CD4-positive, alpha-beta T cell (primary cell): Measurements from ENCODE around the gene TMEM108. TPM values are rescaled to one million over a fixed set of nuclear protein-coding genes. Genes with fewer than 3 reads are reported as not detected.

Source experiments
- ATAC-seq: fragments of 200-7000 bp; cut with Tn5 transposase; one replicate; pipeline ENCODE4 v1.10.0; 2022; ENCODE audit warnings: mild to moderate bottlenecking; ENCODE audit not compliant: poor library complexity
- CTCF ChIA-PET: fragments of 350-600 bp; sonication (Branson Sonifier 250); formaldehyde crosslinking; loops from one replicate; lab custom pipeline; 2021; ENCODE audit warnings: antibody characterized with exemption, inconsistent platforms; lab: Charles Lee
- POLR2A ChIA-PET: fragments of 350-600 bp; sonication (Branson Sonifier 250); formaldehyde crosslinking; loops from one replicate; lab custom pipeline; 2021; ENCODE audit warnings: antibody characterized with exemption, inconsistent platforms; lab: Charles Lee
- DNase-seq, 14 experiments: peaks; one replicate each; pipeline ENCODE4 v3.0.0-alpha.2; 2013 to 2020; ENCODE audit warnings: mixed read lengths in 2 of 14
- H3K27ac ChIP-seq, 2 donors: one replicate each; pipeline versions ENCODE4 v1.5.1 to v1.7.0; 2013; ENCODE audit warnings: low read length in 2 of 2, low read depth in 1 of 2, mild to moderate bottlenecking in 1 of 2
- H3K27me3 ChIP-seq, 2 experiments: 1 replicate in 1 of 2; 2 replicates in 1 of 2; pipeline versions ENCODE4 v1.6.1 to v1.7.0; 2013; ENCODE audit warnings: low read length in 2 of 2, control low read depth in 1 of 2, mild to moderate bottlenecking in 1 of 2, moderate library complexity in 1 of 2; ENCODE audit not compliant: insufficient read depth in 2 of 2, control insufficient read depth in 1 of 2
- H3K36me3 ChIP-seq: one replicate; pipeline ENCODE4 v1.6.1; 2013; ENCODE audit warnings: low read length, control low read depth; ENCODE audit not compliant: insufficient read depth
- H3K4me1 ChIP-seq: one replicate; pipeline ENCODE4 v1.6.1; 2013; ENCODE audit warnings: low read length, control low read depth; ENCODE audit not compliant: insufficient read depth
- H3K4me3 ChIP-seq: one replicate; pipeline ENCODE4 v1.5.1; 2013; ENCODE audit warnings: mild to moderate bottlenecking, low read length, moderate library complexity
- H3K9me3 ChIP-seq, 2 experiments: 1 replicate in 1 of 2; 2 replicates in 1 of 2; pipeline versions ENCODE4 v1.6.1 to v1.7.0; 2013; ENCODE audit warnings: low read length in 2 of 2, mild to moderate bottlenecking in 2 of 2, control low read depth in 1 of 2, moderate library complexity in 1 of 2; ENCODE audit not compliant: control insufficient read depth in 1 of 2, insufficient read depth in 1 of 2
- H3K27ac Mint-ChIP-seq: one replicate; pipeline ENCODE4 v1.8.0; 2020; ENCODE audit warnings: mixed read lengths
- H3K27me3 Mint-ChIP-seq: one replicate; pipeline ENCODE4 v1.8.0; 2021; ENCODE audit warnings: mixed read lengths
- H3K36me3 Mint-ChIP-seq: one replicate; pipeline ENCODE4 v1.8.0; 2021; ENCODE audit warnings: low read depth, mixed read lengths
- H3K4me1 Mint-ChIP-seq: one replicate; pipeline ENCODE4 v1.8.0; 2021; ENCODE audit warnings: low read depth, mixed read lengths
- H3K4me3 Mint-ChIP-seq: one replicate; pipeline ENCODE4 v1.8.0; 2020; ENCODE audit warnings: mild to moderate bottlenecking, mixed read lengths
- H3K9me3 Mint-ChIP-seq: one replicate; pipeline ENCODE4 v1.8.0; 2020; ENCODE audit warnings: mixed read lengths
- intact Hi-C, 2 experiments: fragments of 100-400 bp; cut with DNase I in 1 of 2; cut with micrococcal nuclease in 1 of 2; formaldehyde crosslinking; loops; one replicate each; pipeline versions ENCODE4 v1.15.1 to v1.9.0; 2023 to 2025; cut with DNase I, micrococcal nuclease
- total RNA-seq, 174 experiments: library from RNA in 2 of 174; stranded (reverse) in 2 of 174; gene quantifications; one replicate each; pipeline ENCODE4 v1.2.3 and lab custom pipeline; 2021 to 2026
- TF ChIP-seq, protein P1 (sequence below): fragments of 200-600 bp; IDR thresholded peaks from one replicate; pipeline ENCODE4 v1.8.0; 2022; ENCODE audit warnings: antibody characterized with exemption, mild to moderate bottlenecking

Gene TMEM108
- total RNA-seq, 2 experiments from 2014 or later = not detected

DNA sequence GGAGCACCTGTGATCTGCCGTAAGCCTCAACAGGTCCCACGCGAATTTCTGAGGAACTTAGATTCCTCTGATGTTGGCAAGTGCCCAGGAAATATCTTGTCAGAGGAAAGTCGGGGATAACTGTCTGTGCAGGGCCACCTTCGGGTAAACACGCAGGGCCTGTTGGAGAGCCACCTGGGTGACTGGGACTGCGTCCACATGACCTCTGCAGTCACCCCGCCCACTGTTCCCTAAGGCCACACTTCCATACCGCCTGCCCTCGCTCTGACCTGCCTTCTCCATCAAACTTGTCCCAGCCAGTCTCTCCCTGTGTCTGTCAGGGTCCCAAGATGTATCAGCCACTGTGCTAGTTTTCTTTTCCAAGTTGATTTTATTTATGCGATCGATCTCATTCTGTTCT, 390.4 kb downstream of the TMEM108 start:
- Histone ChIP-seq H3K36me3 (no peaks in the 10 kb centered on the region), H3K4me3 (no peak overlapping the region), H3K27me3 (no peaks in the 10 kb centered on the region), H3K27ac (no peak overlapping the region), H3K9me3 (no peaks in the 10 kb centered on the region), H3K4me1 (peaks cover 5% of the 10 kb centered on the region)
- POLR2A ChIA-PET = no interaction called here
- Mint-ChIP-seq H3K36me3 (no peaks in the 10 kb centered on the region), H3K9me3 (no peaks in the 10 kb centered on the region), H3K4me1 (no peaks in the 10 kb centered on the region), H3K27ac (no peak overlapping the region), H3K27me3 (peaks cover 8% of the 10 kb centered on the region), H3K4me3 (no peak overlapping the region)
- CTCF ChIA-PET = no interaction called here
- no peak for ATAC-seq
- intact Hi-C loops = loop anchor here in 1 of 2 experiments (5.0 to 10.0 kb wide), 2 partner anchors 139 to 376 kb away; partner anchors contain the start of gene SRPRB
- TF ChIP-seq, protein P1, sequence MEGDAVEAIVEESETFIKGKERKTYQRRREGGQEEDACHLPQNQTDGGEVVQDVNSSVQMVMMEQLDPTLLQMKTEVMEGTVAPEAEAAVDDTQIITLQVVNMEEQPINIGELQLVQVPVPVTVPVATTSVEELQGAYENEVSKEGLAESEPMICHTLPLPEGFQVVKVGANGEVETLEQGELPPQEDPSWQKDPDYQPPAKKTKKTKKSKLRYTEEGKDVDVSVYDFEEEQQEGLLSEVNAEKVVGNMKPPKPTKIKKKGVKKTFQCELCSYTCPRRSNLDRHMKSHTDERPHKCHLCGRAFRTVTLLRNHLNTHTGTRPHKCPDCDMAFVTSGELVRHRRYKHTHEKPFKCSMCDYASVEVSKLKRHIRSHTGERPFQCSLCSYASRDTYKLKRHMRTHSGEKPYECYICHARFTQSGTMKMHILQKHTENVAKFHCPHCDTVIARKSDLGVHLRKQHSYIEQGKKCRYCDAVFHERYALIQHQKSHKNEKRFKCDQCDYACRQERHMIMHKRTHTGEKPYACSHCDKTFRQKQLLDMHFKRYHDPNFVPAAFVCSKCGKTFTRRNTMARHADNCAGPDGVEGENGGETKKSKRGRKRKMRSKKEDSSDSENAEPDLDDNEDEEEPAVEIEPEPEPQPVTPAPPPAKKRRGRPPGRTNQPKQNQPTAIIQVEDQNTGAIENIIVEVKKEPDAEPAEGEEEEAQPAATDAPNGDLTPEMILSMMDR = no peak
- DNase-seq = no peak

DNA sequence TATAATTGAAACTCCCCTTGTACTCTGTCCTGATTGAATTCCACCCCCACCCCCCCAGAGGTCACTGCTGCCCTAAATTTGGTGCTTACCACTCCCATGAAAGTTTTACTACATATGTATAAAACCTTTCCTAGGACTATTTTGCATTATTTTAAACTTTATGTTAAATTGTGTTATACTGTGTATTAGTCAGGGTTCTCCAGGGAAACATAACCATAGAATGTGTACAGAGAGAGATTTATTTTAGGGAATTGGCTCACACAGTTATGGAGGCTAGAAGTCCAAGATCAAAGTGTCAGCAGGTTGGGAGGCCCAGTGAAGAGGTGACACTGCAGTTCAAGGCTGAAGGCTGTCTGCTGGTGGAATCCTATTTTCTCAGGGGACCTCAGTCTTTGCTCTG, 390.9 kb downstream of the TMEM108 start:
- no peaks in the 10 kb centered on the region for H3K27me3 ChIP-seq
- ChIA-PET POLR2A (no interaction called here), CTCF (no interaction called here)
- no peak overlapping the region for H3K27ac Mint-ChIP-seq
- no peaks in the 10 kb centered on the region for H3K36me3 Mint-ChIP-seq
- TF ChIP-seq, protein P1 = no peak
- DNase-seq (no peak), ATAC-seq (no peak)
- peaks cover 5% of the 10 kb centered on the region for H3K27me3 Mint-ChIP-seq
- intact Hi-C loops = loop anchor here in 1 of 2 experiments (5.0 to 10.0 kb wide), 2 partner anchors 138 to 376 kb away; partner anchors contain the start of gene SRPRB
- H3K4me3 ChIP-seq = no peak overlapping the region
- no peak overlapping the region for H3K4me3 Mint-ChIP-seq
- H3K27ac ChIP-seq = no peak overlapping the region
- no peaks in the 10 kb centered on the region for H3K4me1 Mint-ChIP-seq
- no peaks in the 10 kb centered on the region for H3K9me3 ChIP-seq
- H3K36me3 ChIP-seq = no peaks in the 10 kb centered on the region
- H3K9me3 Mint-ChIP-seq = no peaks in the 10 kb centered on the region
- no peaks in the 10 kb centered on the region for H3K4me1 ChIP-seq

DNA sequence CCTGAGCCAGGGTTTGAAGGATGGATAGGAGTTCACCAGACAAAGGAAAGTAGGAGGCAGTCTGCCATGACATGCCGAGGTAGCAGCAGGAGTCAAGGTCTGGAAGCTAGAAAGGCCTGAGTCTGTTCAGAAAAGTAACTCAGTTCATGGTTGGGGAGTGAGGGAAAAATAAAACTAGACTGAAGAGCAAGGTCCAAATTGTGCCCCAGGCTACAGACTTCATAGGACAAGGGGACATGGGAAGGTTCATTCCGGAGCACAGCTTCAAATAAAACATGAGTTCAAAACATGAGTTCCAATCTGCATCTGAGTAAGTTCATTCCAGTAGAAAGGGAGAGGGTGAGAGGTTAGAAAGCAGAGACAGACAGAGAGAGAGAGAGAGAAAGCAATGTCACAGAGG, 401.4 kb downstream of the TMEM108 start:
- H3K4me3 Mint-ChIP-seq = no peak overlapping the region
- H3K27me3 Mint-ChIP-seq = no peaks in the 10 kb centered on the region
- DNase-seq (no peak), ATAC-seq (no peak)
- CTCF ChIA-PET = no interaction called here
- intact Hi-C loops = no loop called here
- POLR2A ChIA-PET = no interaction called here
- Histone ChIP-seq H3K4me1 (peaks cover 19% of the 10 kb centered on the region), H3K27me3 (no peaks in the 10 kb centered on the region), H3K27ac (no peak overlapping the region), H3K36me3 (no peaks in the 10 kb centered on the region), H3K9me3 (peaks cover 0 to 4% of the 10 kb centered on the region in 2 experiments), H3K4me3 (no peak overlapping the region)
- no peaks in the 10 kb centered on the region for H3K36me3 Mint-ChIP-seq
- H3K27ac Mint-ChIP-seq = no peak overlapping the region
- TF ChIP-seq, protein P1 = no peak
- H3K9me3 Mint-ChIP-seq = peaks cover 2% of the 10 kb centered on the region
- H3K4me1 Mint-ChIP-seq = peaks cover 33% of the 10 kb centered on the region
